ENCODE measurements around the gene KIF6.
A peak's percentile ranks its signal among the peaks of the same experiment; 100 is the strongest.

The KIF6 gene

GRCh38 chr6:39411465-39411864 is 313.7 kb downstream of the KIF6 start:
- H3K4me3 ChIP-seq (replicated peaks in 1 of 2; ENCODE audit: low read depth in 2 of 2, low read length in 2 of 2), result no peak overlapping the region
- TF ChIP-seq CTCF (IDR thresholded peaks at IDR 0.05; ENCODE audit: low read depth, low read length), result no peak
- peak; percentile 51 to 70 for DNase-seq (ENCODE audit: low read depth in 2 of 2)

- no peak for TF ChIP-seq CTCF (IDR thresholded peaks at IDR 0.05; ENCODE audit: low read depth, low read length)
- DNase-seq (ENCODE audit: low read depth in 2 of 2), result no peak
- no peak overlapping the region for H3K4me3 ChIP-seq (replicated peaks in 1 of 2; ENCODE audit: low read depth in 2 of 2, low read length in 2 of 2)
Observed at GRCh38 chr6:39411001-39411400, 314.2 kb downstream of the KIF6 start.

- no peak for DNase-seq (ENCODE audit: low read depth in 2 of 2)
- no peak overlapping the region for H3K4me3 ChIP-seq (replicated peaks in 1 of 2; ENCODE audit: low read depth in 2 of 2, low read length in 2 of 2)
- TF ChIP-seq CTCF (IDR thresholded peaks at IDR 0.05; ENCODE audit: low read depth, low read length), result no peak
Observed at GRCh38 chr6:39409889-39410288, 315.3 kb downstream of the KIF6 start.

GRCh38 chr6:39407446-39407993 is 317.7 kb downstream of the KIF6 start:
- no peak for TF ChIP-seq CTCF (IDR thresholded peaks at IDR 0.05; ENCODE audit: low read depth, low read length)
- DNase-seq (ENCODE audit: low read depth in 2 of 2), result no peak
- no peak overlapping the region for H3K4me3 ChIP-seq (replicated peaks in 1 of 2; ENCODE audit: low read depth in 2 of 2, low read length in 2 of 2)

GRCh38 chr6:39404312-39404711 is 320.9 kb downstream of the KIF6 start:
- no peak overlapping the region for H3K4me3 ChIP-seq (replicated peaks in 1 of 2; ENCODE audit: low read depth in 2 of 2, low read length in 2 of 2)
- DNase-seq (ENCODE audit: low read depth in 2 of 2), result no peak
- TF ChIP-seq CTCF (IDR thresholded peaks at IDR 0.05; ENCODE audit: low read depth, low read length), result no peak

GRCh38 chr6:39403304-39403703 is 321.9 kb downstream of the KIF6 start:
- no peak for TF ChIP-seq CTCF (IDR thresholded peaks at IDR 0.05; ENCODE audit: low read depth, low read length)
- DNase-seq (ENCODE audit: low read depth in 2 of 2), result no peak
- H3K4me3 ChIP-seq (replicated peaks in 1 of 2; ENCODE audit: low read depth in 2 of 2, low read length in 2 of 2), result no peak overlapping the region

- no peak for DNase-seq (ENCODE audit: low read depth in 2 of 2)
- H3K4me3 ChIP-seq (replicated peaks in 1 of 2; ENCODE audit: low read depth in 2 of 2, low read length in 2 of 2), result no peak overlapping the region
- no peak for TF ChIP-seq CTCF (IDR thresholded peaks at IDR 0.05; ENCODE audit: low read depth, low read length)
Observed at GRCh38 chr6:39402239-39402751, 322.9 kb downstream of the KIF6 start.

Data from cardiac fibroblast (primary cell).